NCI-H1105 treated with DMSO at 0.1 percent for 48 hours (cell line): ENCODE data around the gene PTGDR2.

Source experiments
- DNase-seq: peaks from one replicate; lab custom pipeline; 2025; lab: John Stamatoyannopoulos, UW

PTGDR2 gene

GRCh38 chr11:60858731-60859464 lies 3.1 kb upstream of the PTGDR2 start:
- no peak for DNase-seq

GRCh38 chr11:60858236-60858635 lies 2.5 kb upstream of the PTGDR2 start:
- DNase-seq: no peak

- DNase-seq: no peak
Observed at GRCh38 chr11:60857378-60858232, 1.9 kb upstream of the PTGDR2 start.

- DNase-seq: no peak
Observed at GRCh38 chr11:60854847-60855725, 664 bp downstream of the PTGDR2 start.

GRCh38 chr11:60854140-60854846 lies 1.5 kb downstream of the PTGDR2 start:
- no peak for DNase-seq

GRCh38 chr11:60852982-60853950 lies 2.5 kb downstream of the PTGDR2 start:
- DNase-seq: no peak

GRCh38 chr11:60852117-60852981 lies 3.4 kb downstream of the PTGDR2 start:
- no peak for DNase-seq

- no peak for DNase-seq
Observed at GRCh38 chr11:60851327-60852104, 4.2 kb downstream of the PTGDR2 start.

GRCh38 chr11:60849641-60850520 lies 5.9 kb downstream of the PTGDR2 start:
- no peak for DNase-seq

GRCh38 chr11:60848714-60849151 lies 7.0 kb downstream of the PTGDR2 start:
- DNase-seq: no peak

GRCh38 chr11:60847896-60848295 lies 7.9 kb downstream of the PTGDR2 start:
- no peak for DNase-seq

- no peak for DNase-seq
Observed at GRCh38 chr11:60847281-60847680, 8.5 kb downstream of the PTGDR2 start.

GRCh38 chr11:60845338-60845737 lies 10.4 kb downstream of the PTGDR2 start:
- DNase-seq: no peak

GRCh38 chr11:60844870-60845221 lies 10.9 kb downstream of the PTGDR2 start:
- DNase-seq: no peak

- DNase-seq: no peak
Observed at GRCh38 chr11:60844045-60844869, 11.5 kb downstream of the PTGDR2 start.

- DNase-seq: no peak
Observed at GRCh38 chr11:60842668-60843600, 12.8 kb downstream of the PTGDR2 start.
